HEK293 (cell line): Measurements from ENCODE around the gene CPN1.

Experiments used
- EGR2 ChIP-seq: fragments of 450-650 bp; formaldehyde crosslinking; IDR thresholded peaks from 2 replicates; pipeline ENCODE4 v1.5.1; 2016; ENCODE audit warnings: low read depth, missing biosample characterization, missing genetic modification characterization
- TCF7L2 ChIP-seq: IDR thresholded peaks from 2 replicates; pipeline ENCODE4 v1.6.1; 2011; ENCODE audit warnings: low read depth, mild to moderate bottlenecking, inconsistent platforms, low read length, moderate library complexity, borderline replicate concordance
- ZBTB6 ChIP-seq: fragments of 450-650 bp; formaldehyde crosslinking; IDR thresholded peaks from 2 replicates; pipeline ENCODE4 v1.5.1; 2017; ENCODE audit warnings: missing biosample characterization, missing genetic modification characterization
- ZNF114 ChIP-seq: fragments of 450-650 bp; formaldehyde crosslinking; IDR thresholded peaks from 2 replicates; pipeline ENCODE4 v1.5.0; 2017; ENCODE audit warnings: missing biosample characterization, missing genetic modification characterization
- ZNF302 ChIP-seq: fragments of 450-650 bp; formaldehyde crosslinking; IDR thresholded peaks from 2 replicates; pipeline ENCODE4 v1.5.1; 2016; ENCODE audit warnings: missing biosample characterization, missing genetic modification characterization, low read depth
- ZNF354C ChIP-seq: fragments of 450-650 bp; formaldehyde crosslinking; IDR thresholded peaks from 2 replicates; pipeline ENCODE4 v1.5.1; 2016; ENCODE audit warnings: missing biosample characterization, missing genetic modification characterization, low read depth, borderline replicate concordance
- ZNF366 ChIP-seq: fragments of 450-650 bp; formaldehyde crosslinking; conservative IDR thresholded peaks from 2 replicates; pipeline ENCODE4 v1.5.1; 2016; ENCODE audit warnings: missing biosample characterization, missing genetic modification characterization
- ZNF639 ChIP-seq: fragments of 450-650 bp; formaldehyde crosslinking; IDR thresholded peaks from 2 replicates; pipeline ENCODE4 v1.5.1; 2016; ENCODE audit warnings: missing biosample characterization, missing genetic modification characterization
- TF ChIP-seq, protein P1 (sequence below): fragments of 450-650 bp; formaldehyde crosslinking; IDR thresholded peaks from 2 replicates; pipeline ENCODE4 v1.5.1; 2016; ENCODE audit warnings: missing biosample characterization, missing genetic modification characterization
- TF ChIP-seq, protein P2 (sequence below): fragments of 450-650 bp; formaldehyde crosslinking; IDR thresholded peaks from 2 replicates; pipeline ENCODE4 v1.5.1; 2016; ENCODE audit warnings: missing biosample characterization, missing genetic modification characterization

DNA sequence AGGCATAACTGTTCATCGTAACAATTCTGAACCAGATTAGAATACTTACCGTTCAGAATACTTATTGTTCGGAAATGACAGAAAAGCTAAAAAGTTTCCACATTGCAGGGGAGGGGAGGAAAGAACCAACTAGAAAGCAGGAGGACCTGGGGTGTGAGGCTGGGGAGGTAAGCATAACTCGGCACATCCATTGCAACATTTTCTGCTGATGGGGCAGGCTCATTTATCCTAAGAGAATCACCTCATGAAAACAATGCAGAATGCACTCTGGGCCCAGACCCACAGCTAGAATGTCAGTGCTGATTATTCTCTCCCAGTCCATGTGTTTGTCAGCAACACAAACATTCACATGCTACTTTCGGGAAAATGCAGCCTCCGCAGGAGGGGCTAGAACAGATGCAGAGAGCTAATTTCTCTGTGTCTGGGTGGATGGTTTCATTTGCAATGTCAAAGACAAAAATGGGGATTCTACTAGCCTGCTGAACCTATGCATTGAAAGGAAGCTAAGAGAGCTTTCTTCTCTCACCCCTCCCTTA lies 81.5 kb downstream of the CPN1 start:
- TF ChIP-seq, protein P1, sequence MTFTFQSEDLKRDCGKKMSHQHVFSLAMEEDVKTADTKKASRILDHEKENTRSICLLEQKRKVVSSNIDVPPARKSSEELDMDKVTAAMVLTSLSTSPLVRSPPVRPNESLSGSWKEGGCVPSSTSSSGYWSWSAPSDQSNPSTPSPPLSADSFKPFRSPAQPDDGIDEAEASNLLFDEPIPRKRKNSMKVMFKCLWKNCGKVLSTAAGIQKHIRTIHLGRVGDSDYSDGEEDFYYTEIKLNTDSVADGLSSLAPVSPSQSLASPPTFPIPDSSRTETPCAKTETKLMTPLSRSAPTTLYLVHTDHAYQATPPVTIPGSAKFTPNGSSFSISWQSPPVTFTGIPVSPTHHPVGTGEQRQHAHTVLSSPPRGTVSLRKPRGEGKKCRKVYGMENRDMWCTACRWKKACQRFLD (tag by site-specific recombination), result no peak
- TF ChIP-seq ZNF639 (tag by site-specific recombination) (no peak), ZNF366 (tag by site-specific recombination) (no peak), ZNF302 (tag by site-specific recombination) (no peak), ZBTB6 (tag by site-specific recombination) (no peak), TCF7L2 (no peak), ZNF114 (tag by site-specific recombination) (no peak), EGR2 (tag by site-specific recombination) (no peak), ZNF354C (tag by site-specific recombination) (no peak)
- TF ChIP-seq, protein P2, sequence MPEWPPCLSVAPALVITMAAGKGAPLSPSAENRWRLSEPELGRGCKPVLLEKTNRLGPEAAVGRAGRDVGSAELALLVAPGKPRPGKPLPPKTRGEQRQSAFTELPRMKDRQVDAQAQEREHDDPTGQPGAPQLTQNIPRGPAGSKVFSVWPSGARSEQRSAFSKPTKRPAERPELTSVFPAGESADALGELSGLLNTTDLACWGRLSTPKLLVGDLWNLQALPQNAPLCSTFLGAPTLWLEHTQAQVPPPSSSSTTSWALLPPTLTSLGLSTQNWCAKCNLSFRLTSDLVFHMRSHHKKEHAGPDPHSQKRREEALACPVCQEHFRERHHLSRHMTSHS (tag by site-specific recombination), result no peak
